HepG2 (cell line): ENCODE results near the gene PATZ1. TPM values are rescaled to one million over a fixed set of nuclear protein-coding genes. Genes with fewer than 3 reads are reported as not detected.

Experiments
- AGO1 ChIP-seq: fragments of 200-400 bp; formaldehyde crosslinking; IDR thresholded peaks from 2 replicates; pipeline ENCODE4 v1.6.1; 2017; ENCODE audit warnings: mild to moderate bottlenecking, low read depth, low read length, moderate library complexity; ENCODE audit not compliant: poor library complexity, severe bottlenecking
- AHR ChIP-seq: IDR thresholded peaks from 2 replicates; pipeline ENCODE4 v1.6.1; 2018; ENCODE audit warnings: missing genetic modification reagents, missing compliant biosample characterization
- ATF7-NPFF ChIP-seq: sonication (generic); formaldehyde crosslinking; IDR thresholded peaks from 2 replicates; pipeline ENCODE4 v1.8.1; 2023; ENCODE audit warnings: mild to moderate bottlenecking, low read depth, missing genetic modification reagents, moderate library complexity
- GABPA ChIP-seq, 2 experiments: IDR thresholded peaks; 2 replicates each; pipeline ENCODE4 v1.6.1; 2011 to 2016; ENCODE audit warnings: low read depth in 2 of 2, low read length in 1 of 2, missing biosample characterization in 1 of 2, missing genetic modification characterization in 1 of 2
- GLI4 ChIP-seq: sonication (generic); formaldehyde crosslinking; IDR thresholded peaks from 2 replicates; pipeline ENCODE4 v1.5.1; 2020; ENCODE audit warnings: missing genetic modification reagents, mild to moderate bottlenecking, moderate library complexity, borderline replicate concordance
- ISX ChIP-seq: sonication (generic); formaldehyde crosslinking; conservative IDR thresholded peaks from 2 replicates; pipeline ENCODE4 v1.5.0; 2020; ENCODE audit warnings: missing genetic modification reagents
- NFKB2 ChIP-seq: sonication (generic); formaldehyde crosslinking; IDR thresholded peaks from 2 replicates; pipeline ENCODE4 v1.4.0; 2020; ENCODE audit warnings: missing genetic modification reagents, borderline replicate concordance
- PHF21A ChIP-seq: sonication (generic); formaldehyde crosslinking; IDR thresholded peaks from 2 replicates; pipeline ENCODE4 v1.5.0; 2020; ENCODE audit warnings: mild to moderate bottlenecking, missing genetic modification reagents
- POLR2G ChIP-seq: fragments of 200-400 bp; formaldehyde crosslinking; IDR thresholded peaks from 2 replicates; pipeline ENCODE4 v1.6.1; 2018; ENCODE audit warnings: mild to moderate bottlenecking, low read depth, low read length, moderate library complexity
- RAD21 ChIP-seq: fragments of 450-650 bp; formaldehyde crosslinking; IDR thresholded peaks from 2 replicates; pipeline ENCODE4 v1.5.0; 2020; ENCODE audit warnings: mild to moderate bottlenecking
- RXRA ChIP-seq: sonication (generic); formaldehyde crosslinking; IDR thresholded peaks from 2 replicates; pipeline ENCODE4 v1.5.1; 2020; ENCODE audit warnings: missing genetic modification reagents
- TSC22D2 ChIP-seq: sonication (generic); formaldehyde crosslinking; IDR thresholded peaks from 2 replicates; pipeline ENCODE4 v1.5.1; 2020; ENCODE audit warnings: missing genetic modification reagents, mild to moderate bottlenecking, borderline replicate concordance
- WIZ ChIP-seq: sonication (generic); formaldehyde crosslinking; IDR thresholded peaks from 2 replicates; pipeline ENCODE4 v1.5.1; 2020; ENCODE audit warnings: mild to moderate bottlenecking, missing genetic modification reagents
- ZMYM4 ChIP-seq: sonication (generic); formaldehyde crosslinking; IDR thresholded peaks from 2 replicates; pipeline ENCODE4 v1.8.1; 2023; ENCODE audit warnings: mild to moderate bottlenecking, missing genetic modification reagents
- ZNF44 ChIP-seq: sonication (generic); formaldehyde crosslinking; IDR thresholded peaks from 2 replicates; pipeline ENCODE4 v1.5.1; 2020; ENCODE audit warnings: mild to moderate bottlenecking, missing genetic modification reagents
- polyA plus RNA-seq, 8 experiments: library from polyadenylated mRNA; depleted of rRNA in 3 of 8; stranded (reverse) in 7 of 8; unstranded in 1 of 8; fragments of >200 nt; fragmentation: Illumina TruSeq in 4 of 8; extraction: Trizol in 4 of 8; gene quantifications; 2 replicates each; pipeline versions ENCODE4 v1.2.1 to v1.2.3, GENCODE V29; 2011 to 2016; ENCODE audit warnings: low read depth in 4 of 8, missing spikeins in 1 of 8, mixed read lengths in 1 of 8; ENCODE audit not compliant: insufficient read depth in 1 of 8
- total RNA-seq, 5 experiments: library from RNA; depleted of rRNA; stranded (reverse); fragments of >200 nt; fragmentation: Illumina TruSeq; extraction: Trizol; gene quantifications; 2 replicates each; pipeline ENCODE4 v1.2.3, GENCODE V29; 2016; ENCODE audit warnings: low read depth in 1 of 5
- TF ChIP-seq, protein P1 (sequence below): sonication (generic); formaldehyde crosslinking; IDR thresholded peaks from 2 replicates; pipeline ENCODE4 v1.5.1; 2020; ENCODE audit warnings: missing genetic modification reagents, mild to moderate bottlenecking, borderline replicate concordance
- TF ChIP-seq, protein P2 (sequence below): sonication (generic); formaldehyde crosslinking; IDR thresholded peaks from 2 replicates; pipeline ENCODE4 v1.9.0; 2021; ENCODE audit warnings: missing genetic modification reagents, borderline replicate concordance
- TF ChIP-seq, protein P3 (sequence below): fragments of 450-650 bp; IDR thresholded peaks from 2 replicates; pipeline ENCODE4 v1.6.1; 2017; ENCODE audit warnings: mild to moderate bottlenecking
- TF ChIP-seq, protein P4 (sequence below): IDR thresholded peaks from 2 replicates; pipeline ENCODE4 v1.6.1; 2016

PATZ1 gene
- total and polyA plus RNA-seq, 2 of the 13 experiments (the other 11 are each of a cell fraction or from before 2014, with no cell fraction given) = 24.9 to 30.5 TPM

DNA sequence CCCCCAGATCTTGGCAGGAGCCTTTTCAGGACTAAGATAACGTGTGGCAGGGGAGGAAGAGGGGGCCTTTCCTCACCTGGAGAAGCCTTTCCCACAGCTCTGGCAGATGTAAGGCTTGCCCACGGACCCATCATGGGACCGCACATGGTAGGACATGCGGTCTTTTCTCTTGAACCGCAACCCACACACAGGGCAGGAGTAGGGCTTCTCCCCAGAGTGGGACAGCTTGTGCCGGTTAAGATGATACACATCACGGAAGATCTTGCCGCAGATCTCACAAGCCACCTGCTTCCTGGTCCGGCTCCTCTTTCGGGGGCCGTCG, 1.9 kb downstream of the PATZ1 start (continued):
- TF ChIP-seq, protein P1, sequence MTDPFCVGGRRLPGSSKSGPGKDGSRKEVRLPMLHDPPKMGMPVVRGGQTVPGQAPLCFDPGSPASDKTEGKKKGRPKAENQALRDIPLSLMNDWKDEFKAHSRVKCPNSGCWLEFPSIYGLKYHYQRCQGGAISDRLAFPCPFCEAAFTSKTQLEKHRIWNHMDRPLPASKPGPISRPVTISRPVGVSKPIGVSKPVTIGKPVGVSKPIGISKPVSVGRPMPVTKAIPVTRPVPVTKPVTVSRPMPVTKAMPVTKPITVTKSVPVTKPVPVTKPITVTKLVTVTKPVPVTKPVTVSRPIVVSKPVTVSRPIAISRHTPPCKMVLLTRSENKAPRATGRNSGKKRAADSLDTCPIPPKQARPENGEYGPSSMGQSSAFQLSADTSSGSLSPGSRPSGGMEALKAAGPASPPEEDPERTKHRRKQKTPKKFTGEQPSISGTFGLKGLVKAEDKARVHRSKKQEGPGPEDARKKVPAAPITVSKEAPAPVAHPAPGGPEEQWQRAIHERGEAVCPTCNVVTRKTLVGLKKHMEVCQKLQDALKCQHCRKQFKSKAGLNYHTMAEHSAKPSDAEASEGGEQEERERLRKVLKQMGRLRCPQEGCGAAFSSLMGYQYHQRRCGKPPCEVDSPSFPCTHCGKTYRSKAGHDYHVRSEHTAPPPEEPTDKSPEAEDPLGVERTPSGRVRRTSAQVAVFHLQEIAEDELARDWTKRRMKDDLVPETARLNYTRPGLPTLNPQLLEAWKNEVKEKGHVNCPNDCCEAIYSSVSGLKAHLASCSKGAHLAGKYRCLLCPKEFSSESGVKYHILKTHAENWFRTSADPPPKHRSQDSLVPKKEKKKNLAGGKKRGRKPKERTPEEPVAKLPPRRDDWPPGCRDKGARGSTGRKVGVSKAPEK (CRISPR knock-in tag) = no peak
- TF ChIP-seq ZNF44 (CRISPR knock-in tag) (no peak), AHR (CRISPR knock-in tag) (no peak), POLR2G (0 out of 2 replicates have a peak, but pooled peaks have one; percentile 7), GLI4 (CRISPR knock-in tag) (peak; percentile 51; the same call in 1 of the 2 replicates), TSC22D2 (no peak), RAD21 (CRISPR knock-in tag) (no peak), WIZ (CRISPR knock-in tag) (no peak), GABPA (IDR thresholded peaks at IDR 0.05; ENCODE audit: low read depth, low read length) (no peak), GABPA (CRISPR knock-in tag; IDR thresholded peaks at IDR 0.05; ENCODE audit: low read depth) (no peak), AGO1 (peak; percentile 6), NFKB2 (no peak), ATF7-NPFF (CRISPR knock-in tag) (no peak), RXRA (CRISPR knock-in tag) (no peak), PHF21A (CRISPR knock-in tag) (0 out of 2 replicates have a peak, but pooled peaks have one; percentile 5), ZMYM4 (CRISPR knock-in tag) (no peak), ISX (CRISPR knock-in tag) (no peak)
- TF ChIP-seq, protein P2, sequence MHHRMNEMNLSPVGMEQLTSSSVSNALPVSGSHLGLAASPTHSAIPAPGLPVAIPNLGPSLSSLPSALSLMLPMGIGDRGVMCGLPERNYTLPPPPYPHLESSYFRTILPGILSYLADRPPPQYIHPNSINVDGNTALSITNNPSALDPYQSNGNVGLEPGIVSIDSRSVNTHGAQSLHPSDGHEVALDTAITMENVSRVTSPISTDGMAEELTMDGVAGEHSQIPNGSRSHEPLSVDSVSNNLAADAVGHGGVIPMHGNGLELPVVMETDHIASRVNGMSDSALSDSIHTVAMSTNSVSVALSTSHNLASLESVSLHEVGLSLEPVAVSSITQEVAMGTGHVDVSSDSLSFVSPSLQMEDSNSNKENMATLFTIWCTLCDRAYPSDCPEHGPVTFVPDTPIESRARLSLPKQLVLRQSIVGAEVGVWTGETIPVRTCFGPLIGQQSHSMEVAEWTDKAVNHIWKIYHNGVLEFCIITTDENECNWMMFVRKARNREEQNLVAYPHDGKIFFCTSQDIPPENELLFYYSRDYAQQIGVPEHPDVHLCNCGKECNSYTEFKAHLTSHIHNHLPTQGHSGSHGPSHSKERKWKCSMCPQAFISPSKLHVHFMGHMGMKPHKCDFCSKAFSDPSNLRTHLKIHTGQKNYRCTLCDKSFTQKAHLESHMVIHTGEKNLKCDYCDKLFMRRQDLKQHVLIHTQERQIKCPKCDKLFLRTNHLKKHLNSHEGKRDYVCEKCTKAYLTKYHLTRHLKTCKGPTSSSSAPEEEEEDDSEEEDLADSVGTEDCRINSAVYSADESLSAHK (CRISPR knock-in tag) = no peak
- TF ChIP-seq, protein P3, sequence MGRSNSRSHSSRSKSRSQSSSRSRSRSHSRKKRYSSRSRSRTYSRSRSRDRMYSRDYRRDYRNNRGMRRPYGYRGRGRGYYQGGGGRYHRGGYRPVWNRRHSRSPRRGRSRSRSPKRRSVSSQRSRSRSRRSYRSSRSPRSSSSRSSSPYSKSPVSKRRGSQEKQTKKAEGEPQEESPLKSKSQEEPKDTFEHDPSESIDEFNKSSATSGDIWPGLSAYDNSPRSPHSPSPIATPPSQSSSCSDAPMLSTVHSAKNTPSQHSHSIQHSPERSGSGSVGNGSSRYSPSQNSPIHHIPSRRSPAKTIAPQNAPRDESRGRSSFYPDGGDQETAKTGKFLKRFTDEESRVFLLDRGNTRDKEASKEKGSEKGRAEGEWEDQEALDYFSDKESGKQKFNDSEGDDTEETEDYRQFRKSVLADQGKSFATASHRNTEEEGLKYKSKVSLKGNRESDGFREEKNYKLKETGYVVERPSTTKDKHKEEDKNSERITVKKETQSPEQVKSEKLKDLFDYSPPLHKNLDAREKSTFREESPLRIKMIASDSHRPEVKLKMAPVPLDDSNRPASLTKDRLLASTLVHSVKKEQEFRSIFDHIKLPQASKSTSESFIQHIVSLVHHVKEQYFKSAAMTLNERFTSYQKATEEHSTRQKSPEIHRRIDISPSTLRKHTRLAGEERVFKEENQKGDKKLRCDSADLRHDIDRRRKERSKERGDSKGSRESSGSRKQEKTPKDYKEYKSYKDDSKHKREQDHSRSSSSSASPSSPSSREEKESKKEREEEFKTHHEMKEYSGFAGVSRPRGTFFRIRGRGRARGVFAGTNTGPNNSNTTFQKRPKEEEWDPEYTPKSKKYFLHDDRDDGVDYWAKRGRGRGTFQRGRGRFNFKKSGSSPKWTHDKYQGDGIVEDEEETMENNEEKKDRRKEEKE = no peak
- TF ChIP-seq, protein P4, sequence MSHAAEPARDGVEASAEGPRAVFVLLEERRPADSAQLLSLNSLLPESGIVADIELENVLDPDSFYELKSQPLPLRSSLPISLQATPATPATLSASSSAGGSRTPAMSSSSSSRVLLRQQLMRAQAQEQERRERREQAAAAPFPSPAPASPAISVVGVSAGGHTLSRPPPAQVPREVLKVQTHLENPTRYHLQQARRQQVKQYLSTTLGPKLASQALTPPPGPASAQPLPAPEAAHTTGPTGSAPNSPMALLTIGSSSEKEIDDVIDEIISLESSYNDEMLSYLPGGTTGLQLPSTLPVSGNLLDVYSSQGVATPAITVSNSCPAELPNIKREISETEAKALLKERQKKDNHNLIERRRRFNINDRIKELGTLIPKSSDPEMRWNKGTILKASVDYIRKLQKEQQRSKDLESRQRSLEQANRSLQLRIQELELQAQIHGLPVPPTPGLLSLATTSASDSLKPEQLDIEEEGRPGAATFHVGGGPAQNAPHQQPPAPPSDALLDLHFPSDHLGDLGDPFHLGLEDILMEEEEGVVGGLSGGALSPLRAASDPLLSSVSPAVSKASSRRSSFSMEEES (CRISPR knock-in tag) = no peak
